Measurements from ENCODE around the gene DNASE2. TPM values are rescaled to one million over a fixed set of nuclear protein-coding genes. Genes with fewer than 3 reads are reported as not detected.

The DNASE2 gene
- 17.9 and 24.6 TPM in 2 replicates for total RNA-seq (ENCODE audit: low replicate concordance)
- long read RNA-seq, transcript DNASE2-201 (6 exons, 1,955 nt) = major isoform, 71 of 76 reads
- long read RNA-seq, partial matches to known transcripts = 3 of 76 reads
- long read RNA-seq, other reads (novel, unspliced or antisense) = 1 of 76 reads

- peak; percentile 88 for DNase-seq (ENCODE audit: extremely low spot score, unreplicated experiment)
- no peaks in the 10 kb centered on the region for H3K4me1 Mint-ChIP-seq (ENCODE audit: unreplicated experiment)
- H3K4me3 Mint-ChIP-seq = peak within 1 kb of the TSS; percentile 89
- H3K27ac Mint-ChIP-seq = peak within 1 kb of the TSS; percentile 81
- no peak for TF ChIP-seq CTCF (conservative IDR thresholded peaks at IDR 0.05)
- H3K9me3 Mint-ChIP-seq = no peaks in the 10 kb centered on the region
- H3K27me3 Mint-ChIP-seq = peaks cover 28% of the 10 kb centered on the region
- H3K36me3 Mint-ChIP-seq = no peaks in the 10 kb centered on the region
These were observed at the start of gene DNASE2 for GRCh38 chr19:12881172-12881808. Gene DNASE2 (minus strand): TSS chr19:12881449. CDS start chr19:12881375, 74 bp downstream.

- no peaks in the 10 kb centered on the region for H3K9me3 Mint-ChIP-seq
- H3K27ac Mint-ChIP-seq = no peak overlapping the region
- peaks cover 12% of the 10 kb centered on the region for H3K4me1 Mint-ChIP-seq (ENCODE audit: unreplicated experiment)
- no peak for TF ChIP-seq CTCF (conservative IDR thresholded peaks at IDR 0.05)
- DNase-seq (ENCODE audit: extremely low spot score, unreplicated experiment) = no peak
- peak overlapping the region; percentile 47 for H3K4me3 Mint-ChIP-seq
- no peaks in the 10 kb centered on the region for H3K27me3 Mint-ChIP-seq
- peaks cover 13% of the 10 kb centered on the region for H3K36me3 Mint-ChIP-seq
These were observed 48.9 kb upstream of the DNASE2 start for GRCh38 chr19:12930002-12930645.

- H3K4me1 Mint-ChIP-seq (ENCODE audit: unreplicated experiment) = no peaks in the 10 kb centered on the region
- peaks cover 3% of the 10 kb centered on the region for H3K27me3 Mint-ChIP-seq
- DNase-seq (ENCODE audit: extremely low spot score, unreplicated experiment) = no peak
- no peaks in the 10 kb centered on the region for H3K9me3 Mint-ChIP-seq
- H3K36me3 Mint-ChIP-seq = peaks cover 28% of the 10 kb centered on the region
- TF ChIP-seq CTCF (conservative IDR thresholded peaks at IDR 0.05) = no peak
- H3K4me3 Mint-ChIP-seq = no peak overlapping the region
- H3K27ac Mint-ChIP-seq = no peak overlapping the region
These were observed 43.5 kb upstream of the DNASE2 start for GRCh38 chr19:12924621-12925310.

- H3K27me3 Mint-ChIP-seq = peaks cover 3% of the 10 kb centered on the region
- no peaks in the 10 kb centered on the region for H3K4me1 Mint-ChIP-seq (ENCODE audit: unreplicated experiment)
- no peak for DNase-seq (ENCODE audit: extremely low spot score, unreplicated experiment)
- no peaks in the 10 kb centered on the region for H3K9me3 Mint-ChIP-seq
- H3K4me3 Mint-ChIP-seq = no peak overlapping the region
- H3K36me3 Mint-ChIP-seq = peaks cover 20% of the 10 kb centered on the region
- H3K27ac Mint-ChIP-seq = peak overlapping the region; percentile 65
- no peak for TF ChIP-seq CTCF (conservative IDR thresholded peaks at IDR 0.05)
These were observed 41.7 kb upstream of the DNASE2 start for GRCh38 chr19:12922959-12923358.

- peaks cover 3% of the 10 kb centered on the region for H3K27me3 Mint-ChIP-seq
- DNase-seq (ENCODE audit: extremely low spot score, unreplicated experiment) = no peak
- H3K4me1 Mint-ChIP-seq (ENCODE audit: unreplicated experiment) = no peaks in the 10 kb centered on the region
- H3K27ac Mint-ChIP-seq = peak overlapping the region; percentile 99
- no peak for TF ChIP-seq CTCF (conservative IDR thresholded peaks at IDR 0.05)
- H3K9me3 Mint-ChIP-seq = no peaks in the 10 kb centered on the region
- peaks cover 14% of the 10 kb centered on the region for H3K36me3 Mint-ChIP-seq
- no peak overlapping the region for H3K4me3 Mint-ChIP-seq
These were observed 39.8 kb upstream of the DNASE2 start for GRCh38 chr19:12921047-12921446.
